ENCODE measurements around the gene FLOT1. TPM values are rescaled to one million over a fixed set of nuclear protein-coding genes. Genes with fewer than 3 reads are reported as not detected.

Gene FLOT1
- total RNA-seq, 2 experiments from 2014 or later, result 31.6 TPM

- intact Hi-C loops (cut with DNase I, micrococcal nuclease), result no loop called here
- Histone ChIP-seq H3K9me3 (ENCODE audit: control insufficient read depth in 1 of 2, insufficient read depth in 1 of 2, low read length in 2 of 2) (no peaks in the 10 kb centered on the region), H3K36me3 (ENCODE audit: insufficient read depth, low read length) (peaks cover 78% of the 10 kb centered on the region), H3K27me3 (ENCODE audit: control insufficient read depth in 1 of 2, insufficient read depth in 2 of 2, low read length in 2 of 2) (no peaks in the 10 kb centered on the region), H3K4me3 (ENCODE audit: low read length) (no peak overlapping the region), H3K27ac (ENCODE audit: low read depth in 1 of 2, low read length in 2 of 2) (peak overlapping the region in 1 of 2 donors; percentile 46), H3K4me1 (ENCODE audit: insufficient read depth, low read length) (peaks cover 58% of the 10 kb centered on the region)
- H3K9me3 Mint-ChIP-seq, result no peaks in the 10 kb centered on the region
- ChIA-PET POLR2A (interaction anchor here (0.6 to 11.0 kb wide), 6 partner anchors 9 to 156 kb away, joined by 3 to 381 read pairs (median 4); partner anchors contain the start of genes ABCF1 and MDC1), CTCF (interaction anchor here (1.9 to 20.2 kb wide), 2 partner anchors 48 to 273 kb away, joined by 4 to 526 read pairs; partner anchors contain the start of gene DHX16)
- H3K4me3 Mint-ChIP-seq, result no peak overlapping the region
- no peak for DNase-seq
- H3K36me3 Mint-ChIP-seq (ENCODE audit: low read depth), result peaks cover 78% of the 10 kb centered on the region
- TF ChIP-seq CTCF (IDR thresholded peaks at IDR 0.05), result no peak
- ATAC-seq (ENCODE audit: poor library complexity), result no peak
- no peaks in the 10 kb centered on the region for H3K27me3 Mint-ChIP-seq
- peak overlapping the region; percentile 75 for H3K27ac Mint-ChIP-seq
- peaks cover 66% of the 10 kb centered on the region for H3K4me1 Mint-ChIP-seq (ENCODE audit: low read depth)
Measured at GRCh38 chr6:30726506-30727413, 15.7 kb downstream of the FLOT1 start.

DNA sequence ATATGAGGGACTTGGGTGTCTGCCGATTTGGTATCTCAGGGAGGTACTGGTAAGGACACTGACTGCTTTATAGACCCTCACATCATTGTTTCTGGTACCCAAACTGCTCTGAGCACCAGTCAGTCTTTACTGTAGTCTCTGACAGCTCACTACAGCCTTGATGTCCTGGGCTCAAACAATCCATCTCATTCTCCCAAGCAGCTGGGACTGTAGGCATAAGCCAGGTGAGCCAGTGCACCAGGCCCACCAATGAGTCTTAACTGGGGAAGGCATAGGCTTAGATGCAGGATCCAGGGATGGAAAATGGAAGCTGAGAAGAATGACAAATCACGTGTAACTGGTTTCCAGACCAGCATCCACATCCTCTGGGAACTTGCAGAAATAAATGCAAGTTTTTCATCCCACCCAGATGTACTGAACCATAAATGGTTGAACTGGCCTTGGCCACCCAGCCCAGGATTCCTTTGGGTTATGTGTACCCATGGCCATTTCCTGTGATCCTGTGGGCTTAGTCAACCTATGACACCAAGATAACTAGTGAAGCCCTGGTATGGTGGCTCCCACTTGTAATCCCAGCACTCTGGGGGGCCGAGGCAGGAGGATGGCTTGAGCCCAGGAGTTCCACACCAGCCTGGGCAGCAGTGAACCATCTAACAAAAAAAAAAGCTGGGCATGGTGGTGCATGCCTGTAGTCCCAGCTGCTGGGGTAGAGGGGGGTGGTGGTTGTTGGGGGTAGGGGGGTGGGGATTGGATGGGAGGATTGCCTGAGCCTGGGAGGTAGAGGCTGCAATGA lies 16.6 kb downstream of the FLOT1 start:
- H3K36me3 Mint-ChIP-seq (ENCODE audit: low read depth), result peaks cover 83% of the 10 kb centered on the region
- Histone ChIP-seq H3K4me3 (ENCODE audit: low read length) (no peak overlapping the region), H3K27ac (ENCODE audit: low read depth in 1 of 2, low read length in 2 of 2) (peak overlapping the region in 1 of 2 donors; percentile 5), H3K4me1 (ENCODE audit: insufficient read depth, low read length) (peaks cover 55% of the 10 kb centered on the region), H3K27me3 (ENCODE audit: control insufficient read depth in 1 of 2, insufficient read depth in 2 of 2, low read length in 2 of 2) (no peaks in the 10 kb centered on the region), H3K9me3 (ENCODE audit: control insufficient read depth in 1 of 2, insufficient read depth in 1 of 2, low read length in 2 of 2) (no peaks in the 10 kb centered on the region), H3K36me3 (ENCODE audit: insufficient read depth, low read length) (peaks cover 76% of the 10 kb centered on the region)
- peak overlapping the region; percentile 95 for H3K27ac Mint-ChIP-seq
- intact Hi-C loops (cut with DNase I, micrococcal nuclease), result no loop called here
- DNase-seq (no peak), ATAC-seq (ENCODE audit: poor library complexity) (no peak)
- H3K4me3 Mint-ChIP-seq, result peak overlapping the region; percentile 20
- ChIA-PET CTCF (interaction anchor here (1.9 to 20.2 kb wide), 2 partner anchors 47 to 272 kb away, joined by 4 to 526 read pairs; partner anchors contain the start of gene DHX16), POLR2A (interaction anchor here (1.2 to 11.0 kb wide), 4 partner anchors 8 to 155 kb away, joined by 3 to 381 read pairs (median 30); partner anchors contain the start of genes ABCF1 and MDC1)
- TF ChIP-seq CTCF (IDR thresholded peaks at IDR 0.05), result no peak
- H3K9me3 Mint-ChIP-seq, result no peaks in the 10 kb centered on the region
- H3K4me1 Mint-ChIP-seq (ENCODE audit: low read depth), result peaks cover 67% of the 10 kb centered on the region
- H3K27me3 Mint-ChIP-seq, result no peaks in the 10 kb centered on the region

Measured in CD4-positive, alpha-beta T cell (primary cell).